Heart right ventricle (tissue), 16 donors: ENCODE data around the gene FCF1. TPM values are rescaled to one million over a fixed set of nuclear protein-coding genes. Genes with fewer than 3 reads are reported as not detected.
A peak's percentile ranks its signal among the peaks of the same experiment; 100 is the strongest.

Source experiments
- ATAC-seq, 8 donors: fragments of 200-7000 bp; cut with Tn5 transposase; one replicate each; pipeline ENCODE4 v1.9.1; 2020; ENCODE audit warnings: mild to moderate bottlenecking in 8 of 8, moderate library complexity in 8 of 8, moderate number of reproducible peaks in 1 of 8
- DNase-seq, 2 donors: peaks; one replicate each; pipeline ENCODE4 v3.0.0-alpha.2; 2020
- H3K27ac ChIP-seq, 10 donors: fragments of 200-600 bp; sonication (generic) in 2 of 10; one replicate each; pipeline versions ENCODE4 v1.5.0 to v1.8.0; 2020 to 2022; ENCODE audit warnings: mild to moderate bottlenecking in 3 of 10
- H3K27me3 ChIP-seq, 7 donors: fragments of 200-600 bp; one replicate each; pipeline ENCODE4 v1.8.0; 2021 to 2022; ENCODE audit warnings: mild to moderate bottlenecking in 2 of 7
- H3K36me3 ChIP-seq, 9 donors: fragments of 200-600 bp; sonication (generic) in 1 of 9; one replicate each; pipeline versions ENCODE4 v1.5.0 to v1.8.0; 2020 to 2022; ENCODE audit warnings: mild to moderate bottlenecking in 2 of 9
- H3K4me1 ChIP-seq, 9 donors: fragments of 200-600 bp; sonication (generic) in 1 of 9; one replicate each; pipeline versions ENCODE4 v1.5.0 to v1.8.0; 2020 to 2022; ENCODE audit warnings: mild to moderate bottlenecking in 4 of 9
- H3K4me3 ChIP-seq, 10 donors: fragments of 200-600 bp; sonication (generic) in 2 of 10; one replicate each; pipeline versions ENCODE4 v1.5.0 to v1.8.0; 2020 to 2022; ENCODE audit warnings: mild to moderate bottlenecking in 7 of 10, moderate library complexity in 2 of 10
- H3K9me3 ChIP-seq, 11 donors: fragments of 200-600 bp in 10 of 11; sonication (generic) in 2 of 11; one replicate each; pipeline versions ENCODE4 v1.5.0 to v1.8.0; 2013 to 2022; ENCODE audit warnings: mild to moderate bottlenecking in 2 of 11, control low read depth in 1 of 11, moderate library complexity in 1 of 11
- WGBS, 2 donors: extraction: QIAGEN DNeasy Blood & Tissue Kit; methylation state at CpG; one replicate each; pipeline ENCODE4 v1.1.7; 2013; ENCODE audit warnings: inconsistent platforms in 1 of 2; 5-methylcytosine and 5-hydroxymethylcytosine counted together
- intact Hi-C, 10 donors: fragments of 100-400 bp; cut with DNase I; formaldehyde crosslinking; loops; one replicate each; pipeline versions ENCODE4 v1.11.1 to v1.14.2; 2022
- polyA plus RNA-seq, 2 donors: library from polyadenylated mRNA; stranded (reverse); fragments of 200-250 nt; gene quantifications; one replicate each; pipeline ENCODE4 v1.2.3, GENCODE V29; 2013
- total RNA-seq, 10 donors: library from RNA; stranded (reverse); fragmentation: NEBNext Ultra II Directional in 3 of 10; extraction: Animal tissue kit (Norgen Biotek cat#: 25700) in 3 of 10; gene quantifications; one replicate each; pipeline versions ENCODE4 v1.2.1 to v1.2.4, GENCODE V29; 2021 to 2023
- TF ChIP-seq, protein P1 (sequence below), 9 donors: fragments of 200-600 bp; sonication (generic) in 2 of 9; IDR thresholded peaks; one replicate each; pipeline versions ENCODE4 v1.5.0 to v1.8.0; 2021 to 2022; ENCODE audit warnings: antibody characterized with exemption in 9 of 9, mild to moderate bottlenecking in 5 of 9, moderate library complexity in 1 of 9
- donor health status: Arrhythmogenic right ventricular cardiomyopathy.
- donor health status: ischemic (EF 13 %, LVEDD 7.1; RV severe dilation, severe dysfunction).
- donor health status: healthy with polysubstance abuse.
- donor health status: DM: no; HTN: yes; CAD: no.
- donor health status: DM: no; HTN: no; CAD: no.
- donor health status: ischemic (EF 25% LVEDD 6.9; RV normal size, moderate dysfunction).
- donor health status: ischemic (EF 25% LVEDD 5.7; RV mildly dilated, moderate dysfunction).
- donor health status: healthy.
- donor health status: DM: yes; HTN: yes; CAD: no.
- donor health status: Ischemic cardiomyopathy.
- donor health status: ischemic (EF 35%, LVEDD 5.7; RV mildly dilated, moderate dysfunction).
- donor health status: nonischemic (EF 11% LVEDD 7.7; RV severe dilation, severe dysfunction).
- donor health status: DM: yes; HTN: yes; CAD: no.
- donor health status: PGD.
- donor health status: ischemic (EF 29% LVEDD 5.4; RV normal size, mild dysfunction).
- donor health status: nonischemic (EF 23%, LVEDD 6.1; RV moderate dilation, normal function).

The FCF1 gene
- total and polyA plus RNA-seq, 12 donors = 3.4 to 45.5 (median 34.3) TPM

- DNase-seq (no peak), ATAC-seq (no peak)
- intact Hi-C loops = no loop called here
- TF ChIP-seq, protein P1, sequence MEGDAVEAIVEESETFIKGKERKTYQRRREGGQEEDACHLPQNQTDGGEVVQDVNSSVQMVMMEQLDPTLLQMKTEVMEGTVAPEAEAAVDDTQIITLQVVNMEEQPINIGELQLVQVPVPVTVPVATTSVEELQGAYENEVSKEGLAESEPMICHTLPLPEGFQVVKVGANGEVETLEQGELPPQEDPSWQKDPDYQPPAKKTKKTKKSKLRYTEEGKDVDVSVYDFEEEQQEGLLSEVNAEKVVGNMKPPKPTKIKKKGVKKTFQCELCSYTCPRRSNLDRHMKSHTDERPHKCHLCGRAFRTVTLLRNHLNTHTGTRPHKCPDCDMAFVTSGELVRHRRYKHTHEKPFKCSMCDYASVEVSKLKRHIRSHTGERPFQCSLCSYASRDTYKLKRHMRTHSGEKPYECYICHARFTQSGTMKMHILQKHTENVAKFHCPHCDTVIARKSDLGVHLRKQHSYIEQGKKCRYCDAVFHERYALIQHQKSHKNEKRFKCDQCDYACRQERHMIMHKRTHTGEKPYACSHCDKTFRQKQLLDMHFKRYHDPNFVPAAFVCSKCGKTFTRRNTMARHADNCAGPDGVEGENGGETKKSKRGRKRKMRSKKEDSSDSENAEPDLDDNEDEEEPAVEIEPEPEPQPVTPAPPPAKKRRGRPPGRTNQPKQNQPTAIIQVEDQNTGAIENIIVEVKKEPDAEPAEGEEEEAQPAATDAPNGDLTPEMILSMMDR (IDR thresholded peaks at IDR 0.05) = no peak
- Histone ChIP-seq H3K9me3 (no peaks in the 10 kb centered on the region), H3K4me1 (peaks cover 0 to 56% (median 46%) of the 10 kb centered on the region in 9 donors), H3K4me3 (peak overlapping the region in 7 of 10 donors; percentile 3 to 96 (median 90)), H3K36me3 (peaks cover 0 to 9% (median 0%) of the 10 kb centered on the region in 9 donors), H3K27me3 (no peaks in the 10 kb centered on the region), H3K27ac (no peak overlapping the region)
These were observed 52.8 kb downstream of the FCF1 start for GRCh38 chr14:74765721-74766120.

GRCh38 chr14:74771399-74771798 is 58.5 kb downstream of the FCF1 start:
- TF ChIP-seq, protein P1 (IDR thresholded peaks at IDR 0.05) = no peak
- no peaks in the 10 kb centered on the region for H3K9me3 ChIP-seq
- H3K27me3 ChIP-seq = no peaks in the 10 kb centered on the region
- WGBS, 2 donors = 43 to 47% methylated on average over 5 of the region's 5 CpGs
- no peak overlapping the region for H3K4me3 ChIP-seq
- DNase-seq (no peak), ATAC-seq (peak in 1 of 8 donors; percentile 13)
- H3K36me3 ChIP-seq = peaks cover 0 to 24% (median 0%) of the 10 kb centered on the region in 9 donors
- H3K4me1 ChIP-seq = peaks cover 0 to 35% (median 24%) of the 10 kb centered on the region in 9 donors
- no peak overlapping the region for H3K27ac ChIP-seq
- intact Hi-C loops = no loop called here

GRCh38 chr14:74784634-74785033 is 71.7 kb downstream of the FCF1 start:
- H3K9me3 ChIP-seq = no peaks in the 10 kb centered on the region
- no peak for DNase-seq
- peaks cover 0 to 28% (median 11%) of the 10 kb centered on the region in 9 donors for H3K4me1 ChIP-seq
- peaks cover 0 to 96% (median 24%) of the 10 kb centered on the region in 9 donors for H3K36me3 ChIP-seq
- TF ChIP-seq, protein P1 (IDR thresholded peaks at IDR 0.05) = no peak
- no peak overlapping the region for H3K4me3 ChIP-seq
- ATAC-seq = peak in 7 of 8 donors; percentile 54 to 96 (median 87)
- intact Hi-C loops = no loop called here
- no peaks in the 10 kb centered on the region for H3K27me3 ChIP-seq
- peak overlapping the region in 7 of 10 donors; percentile 22 to 81 (median 70) for H3K27ac ChIP-seq

- ATAC-seq (peak in 2 of 8 donors; percentile 50 to 55), DNase-seq (no peak)
- H3K36me3 ChIP-seq = peaks cover 0 to 91% (median 19%) of the 10 kb centered on the region in 9 donors
- H3K27me3 ChIP-seq = no peaks in the 10 kb centered on the region
- H3K9me3 ChIP-seq = no peaks in the 10 kb centered on the region
- intact Hi-C loops = no loop called here
- TF ChIP-seq, protein P1 (IDR thresholded peaks at IDR 0.05) = no peak
- peak overlapping the region in 7 of 10 donors; percentile 22 to 81 (median 70) for H3K27ac ChIP-seq
- no peak overlapping the region for H3K4me3 ChIP-seq
- WGBS, 2 donors = 21 to 26% methylated on average over 1 of the region's 1 CpG
- H3K4me1 ChIP-seq = peaks cover 0 to 28% (median 11%) of the 10 kb centered on the region in 9 donors
These were observed 72.2 kb downstream of the FCF1 start for GRCh38 chr14:74785056-74785613.
